ENCODE measurements around the gene FBXW8. TPM values are rescaled to one million over a fixed set of nuclear protein-coding genes. Genes with fewer than 3 reads are reported as not detected.

FBXW8 gene
- total RNA-seq, 1 experiment from 2014 or later = 17.2 TPM

DNA sequence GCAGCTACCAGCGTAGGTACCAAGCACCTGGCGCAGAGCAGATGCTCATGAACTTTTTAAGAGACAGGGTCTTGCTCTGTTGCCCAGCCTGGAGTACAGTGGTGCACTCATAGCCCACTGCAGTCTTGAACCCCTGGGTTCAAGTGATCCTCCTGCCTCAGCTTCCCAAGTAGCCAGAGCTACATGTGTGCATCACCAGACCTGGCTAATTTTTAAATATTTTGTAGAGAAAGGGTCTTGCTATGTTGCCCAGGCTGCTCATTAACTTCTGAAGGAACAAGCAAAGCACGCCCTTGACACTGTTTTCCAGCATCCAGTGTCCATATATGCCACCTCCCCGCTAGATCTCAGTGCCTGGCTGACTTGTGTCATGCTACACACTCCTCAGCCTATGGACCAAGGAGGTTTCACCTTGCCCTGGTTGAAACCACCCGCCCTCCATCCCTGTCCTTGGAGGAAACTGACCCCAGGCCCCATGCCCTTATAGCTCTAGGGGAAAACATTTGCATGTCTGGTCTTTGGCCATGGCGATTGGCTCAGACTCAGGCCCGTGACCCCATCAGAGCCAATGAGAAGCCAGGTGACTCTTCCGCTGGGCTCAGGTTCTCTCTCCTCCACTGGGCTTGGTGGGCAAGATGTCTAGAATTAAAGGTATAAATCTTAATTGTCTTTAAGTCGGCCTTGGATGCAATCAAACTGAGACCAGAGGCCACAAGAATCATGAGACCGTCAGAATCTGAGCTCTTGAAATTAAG is 162.2 kb downstream of the FBXW8 start:
- DNase-seq = no peak
- H3K36me3 ChIP-seq = no peaks in the 10 kb centered on the region
- H3K27me3 ChIP-seq = no peaks in the 10 kb centered on the region
- H3K9me3 ChIP-seq = no peaks in the 10 kb centered on the region
- H3K4me3 ChIP-seq = no peak overlapping the region

GRCh38 chr12:117073611-117074010 is 162.9 kb downstream of the FBXW8 start:
- no peak for DNase-seq
- H3K27me3 ChIP-seq = no peaks in the 10 kb centered on the region
- no peak overlapping the region for H3K4me3 ChIP-seq
- no peaks in the 10 kb centered on the region for H3K9me3 ChIP-seq
- H3K36me3 ChIP-seq = no peaks in the 10 kb centered on the region

DNA sequence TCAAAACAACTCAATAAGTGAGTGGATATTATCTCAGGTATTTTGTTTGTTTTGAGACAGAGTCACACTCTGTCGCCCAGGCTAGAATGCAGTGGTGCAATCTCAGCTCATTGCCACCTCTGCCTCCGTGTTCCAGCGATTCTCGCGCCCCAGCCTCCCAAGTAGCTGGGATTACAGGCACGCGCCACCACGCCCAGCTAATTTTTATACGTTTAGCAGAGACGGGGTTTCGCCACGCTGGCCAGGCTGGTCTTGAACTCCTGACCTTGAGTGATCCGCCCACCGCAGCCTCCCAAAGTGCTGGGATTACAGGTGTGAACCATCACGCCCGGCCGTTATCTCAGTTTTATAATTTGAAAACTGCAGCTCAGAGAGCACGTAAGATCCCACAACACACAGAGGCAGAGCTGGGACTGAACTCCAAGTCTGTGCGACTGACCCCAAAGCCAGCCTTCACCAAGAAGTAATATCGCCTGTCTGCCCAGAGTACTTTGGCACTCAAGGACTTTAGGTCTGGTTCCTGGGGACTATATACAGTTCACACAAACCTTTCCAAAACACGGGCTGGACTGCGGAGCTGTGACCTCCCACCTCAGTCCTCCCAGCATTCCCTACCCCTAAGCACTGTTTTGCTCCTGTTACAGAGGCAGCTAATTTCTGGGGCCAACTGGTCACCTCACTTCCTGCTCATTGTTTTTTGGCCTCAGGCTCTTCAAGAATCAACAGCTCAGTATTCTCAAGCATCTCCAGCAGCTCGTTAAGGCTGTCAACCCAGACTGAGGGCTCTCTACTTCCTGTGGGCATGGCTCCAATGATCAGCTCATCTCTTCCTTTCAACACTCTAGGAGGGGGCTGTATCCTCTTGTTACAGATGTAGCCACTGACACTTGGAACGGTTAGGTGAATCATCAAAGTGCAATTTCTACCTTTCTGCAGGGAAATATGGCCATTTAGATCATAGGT is 165.9 kb downstream of the FBXW8 start:
- H3K36me3 ChIP-seq = no peaks in the 10 kb centered on the region
- no peaks in the 10 kb centered on the region for H3K27me3 ChIP-seq
- H3K9me3 ChIP-seq = no peaks in the 10 kb centered on the region
- H3K4me3 ChIP-seq = no peak overlapping the region
- DNase-seq = no peak

- Histone ChIP-seq H3K27me3 (no peaks in the 10 kb centered on the region), H3K9me3 (no peaks in the 10 kb centered on the region), H3K4me3 (no peak overlapping the region), H3K36me3 (no peaks in the 10 kb centered on the region)
- no peak for DNase-seq
Measured at GRCh38 chr12:117079487-117079886, 168.7 kb downstream of the FBXW8 start.

- DNase-seq = no peak
- Histone ChIP-seq H3K36me3 (no peaks in the 10 kb centered on the region), H3K27me3 (no peaks in the 10 kb centered on the region), H3K9me3 (no peaks in the 10 kb centered on the region), H3K4me3 (no peak overlapping the region)
Measured at GRCh38 chr12:117080661-117081144, 170.0 kb downstream of the FBXW8 start.

Other genes with a start within 250 kb of the FBXW8 start
- 12.5 and 14.1 TPM in 2 replicates for gene SPRING1, start 172.9 kb upstream of the FBXW8 start, total RNA-seq (2014; rRNA removed; shearing (Covaris generic); ENCODE audit: low replicate concordance)
- 1.1 and 1.2 TPM in 2 replicates for gene RNFT2, start 172.6 kb upstream of the FBXW8 start, total RNA-seq (2014; rRNA removed; shearing (Covaris generic); ENCODE audit: low replicate concordance)
- 0.16 TPM in 1 of 2 replicates, not detected in the other for gene HRK, start 29.5 kb upstream of the FBXW8 start, total RNA-seq (2014; rRNA removed; shearing (Covaris generic); ENCODE audit: low replicate concordance)
- 0.16 TPM in 1 of 2 replicates, not detected in the other for gene TESC, start 188.5 kb downstream of the FBXW8 start, total RNA-seq (2014; rRNA removed; shearing (Covaris generic); ENCODE audit: low replicate concordance)